Thyroid gland (tissue), 4 donors: ENCODE results near the gene H2BW1.

ENCODE experiments used
- POLR2A ChIP-seq, 2 donors: fragments of 450-650 bp; IDR thresholded peaks; one replicate each; pipeline ENCODE4 v1.6.1; 2017; ENCODE audit warnings: antibody characterized with exemption in 2 of 2, mild to moderate bottlenecking in 2 of 2, moderate library complexity in 1 of 2
- TF ChIP-seq, protein P1 (sequence below), 6 experiments: fragments of 200-600 bp in 3 of 6; fragments of 450-650 bp in 3 of 6; sonication (generic) in 3 of 6; IDR thresholded peaks; one replicate each; pipeline ENCODE4 v1.5.1; 2016 to 2019; ENCODE audit warnings: antibody characterized with exemption in 6 of 6, mild to moderate bottlenecking in 2 of 6, inconsistent platforms in 1 of 6, moderate library complexity in 1 of 6

DNA sequence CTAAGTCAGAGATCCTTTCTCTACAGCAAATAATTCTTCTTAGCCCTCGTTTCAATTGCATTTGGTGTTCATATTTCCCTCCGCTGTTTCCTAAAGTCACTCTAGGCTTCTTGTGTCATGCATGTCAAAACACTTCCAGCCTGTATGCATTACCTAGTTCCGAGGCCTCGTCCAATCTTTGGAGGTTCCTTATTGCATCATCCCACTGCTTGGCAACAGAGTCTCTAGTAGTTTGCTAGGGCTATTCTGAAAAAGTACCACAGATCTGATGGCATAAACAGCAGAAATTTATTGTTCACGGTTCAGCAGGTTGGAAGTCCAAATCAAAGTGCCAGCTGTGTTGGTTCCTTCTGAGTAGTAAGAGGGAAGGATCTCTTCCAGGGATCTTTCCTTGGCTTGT lies 32.1 kb upstream of the H2BW1 start:
- TF ChIP-seq, protein P1, sequence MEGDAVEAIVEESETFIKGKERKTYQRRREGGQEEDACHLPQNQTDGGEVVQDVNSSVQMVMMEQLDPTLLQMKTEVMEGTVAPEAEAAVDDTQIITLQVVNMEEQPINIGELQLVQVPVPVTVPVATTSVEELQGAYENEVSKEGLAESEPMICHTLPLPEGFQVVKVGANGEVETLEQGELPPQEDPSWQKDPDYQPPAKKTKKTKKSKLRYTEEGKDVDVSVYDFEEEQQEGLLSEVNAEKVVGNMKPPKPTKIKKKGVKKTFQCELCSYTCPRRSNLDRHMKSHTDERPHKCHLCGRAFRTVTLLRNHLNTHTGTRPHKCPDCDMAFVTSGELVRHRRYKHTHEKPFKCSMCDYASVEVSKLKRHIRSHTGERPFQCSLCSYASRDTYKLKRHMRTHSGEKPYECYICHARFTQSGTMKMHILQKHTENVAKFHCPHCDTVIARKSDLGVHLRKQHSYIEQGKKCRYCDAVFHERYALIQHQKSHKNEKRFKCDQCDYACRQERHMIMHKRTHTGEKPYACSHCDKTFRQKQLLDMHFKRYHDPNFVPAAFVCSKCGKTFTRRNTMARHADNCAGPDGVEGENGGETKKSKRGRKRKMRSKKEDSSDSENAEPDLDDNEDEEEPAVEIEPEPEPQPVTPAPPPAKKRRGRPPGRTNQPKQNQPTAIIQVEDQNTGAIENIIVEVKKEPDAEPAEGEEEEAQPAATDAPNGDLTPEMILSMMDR (IDR thresholded peaks at IDR 0.05): no peak
- no peak for TF ChIP-seq POLR2A (IDR thresholded peaks at IDR 0.05)
